ENCODE measurements around the gene CRYBB1. TPM values are rescaled to one million over a fixed set of nuclear protein-coding genes. Genes with fewer than 3 reads are reported as not detected.

The CRYBB1 gene
- not detected in 2 replicates for total RNA-seq (ENCODE audit: low replicate concordance)

DNA sequence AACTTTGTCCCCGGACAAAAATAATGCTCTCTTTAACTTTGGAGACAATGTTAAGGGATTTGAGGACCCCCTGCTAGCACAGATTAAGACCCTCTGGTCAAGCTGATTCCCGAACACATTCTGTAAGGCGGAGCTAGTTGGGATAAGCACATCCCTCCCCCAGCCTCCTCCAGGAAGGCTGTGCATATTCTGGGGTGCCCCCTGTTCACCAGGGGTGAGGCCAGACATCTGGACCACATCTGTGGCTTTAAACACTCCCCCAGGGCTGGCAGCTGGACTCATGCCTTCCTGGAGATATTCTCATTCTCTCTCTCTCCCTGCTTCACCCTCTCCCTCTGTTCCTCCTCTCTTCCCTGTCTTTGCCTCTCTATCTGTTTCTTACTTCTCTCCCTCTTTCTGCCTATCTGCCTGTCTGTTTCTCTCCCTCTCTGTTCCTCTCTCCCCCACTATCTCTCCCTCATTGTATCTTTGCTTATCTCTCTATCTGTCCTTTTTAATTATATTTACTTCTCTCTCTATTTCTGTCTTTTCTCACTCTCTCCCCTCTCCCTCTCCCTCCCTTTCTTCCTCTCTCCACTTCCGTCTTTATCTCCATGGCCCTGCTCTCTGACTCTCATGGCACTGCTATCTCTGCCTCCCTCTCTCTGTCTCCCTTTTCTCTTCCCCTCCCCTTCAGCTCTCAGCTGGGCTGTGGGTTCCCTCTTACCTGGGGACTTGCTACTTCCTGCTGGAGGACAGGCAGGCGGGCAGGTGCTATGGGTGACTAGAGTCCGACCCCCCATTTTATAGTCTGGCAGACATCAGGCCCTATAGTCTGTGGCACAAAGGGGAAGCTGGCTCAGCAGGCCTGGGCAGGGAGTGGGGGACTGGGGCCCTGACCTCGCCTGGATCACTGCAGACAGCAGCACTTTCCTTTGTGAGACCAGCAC lies at the start of gene CRYBB1:
TSS of gene CRYBB1 (minus strand) at position 757 of the 929 bp plus-strand sequence. CDS start 1,708 bp downstream, outside the sequence.
- no peak within 1 kb of the TSS for H3K4me3 ChIP-seq (ENCODE audit: low read depth, low read length)
- DNase-seq (ENCODE audit: low read depth) = peak; percentile 11
- TF ChIP-seq, protein P1, sequence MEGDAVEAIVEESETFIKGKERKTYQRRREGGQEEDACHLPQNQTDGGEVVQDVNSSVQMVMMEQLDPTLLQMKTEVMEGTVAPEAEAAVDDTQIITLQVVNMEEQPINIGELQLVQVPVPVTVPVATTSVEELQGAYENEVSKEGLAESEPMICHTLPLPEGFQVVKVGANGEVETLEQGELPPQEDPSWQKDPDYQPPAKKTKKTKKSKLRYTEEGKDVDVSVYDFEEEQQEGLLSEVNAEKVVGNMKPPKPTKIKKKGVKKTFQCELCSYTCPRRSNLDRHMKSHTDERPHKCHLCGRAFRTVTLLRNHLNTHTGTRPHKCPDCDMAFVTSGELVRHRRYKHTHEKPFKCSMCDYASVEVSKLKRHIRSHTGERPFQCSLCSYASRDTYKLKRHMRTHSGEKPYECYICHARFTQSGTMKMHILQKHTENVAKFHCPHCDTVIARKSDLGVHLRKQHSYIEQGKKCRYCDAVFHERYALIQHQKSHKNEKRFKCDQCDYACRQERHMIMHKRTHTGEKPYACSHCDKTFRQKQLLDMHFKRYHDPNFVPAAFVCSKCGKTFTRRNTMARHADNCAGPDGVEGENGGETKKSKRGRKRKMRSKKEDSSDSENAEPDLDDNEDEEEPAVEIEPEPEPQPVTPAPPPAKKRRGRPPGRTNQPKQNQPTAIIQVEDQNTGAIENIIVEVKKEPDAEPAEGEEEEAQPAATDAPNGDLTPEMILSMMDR (IDR thresholded peaks at IDR 0.05; ENCODE audit: insufficient read depth, low read length) = no peak

GRCh38 chr22:26667140-26667539 lies 49.3 kb upstream of the CRYBB1 start:
- no peak for DNase-seq (ENCODE audit: low read depth)
- no peak overlapping the region for H3K4me3 ChIP-seq (ENCODE audit: low read depth, low read length)
- TF ChIP-seq, protein P1 (IDR thresholded peaks at IDR 0.05; ENCODE audit: insufficient read depth, low read length) = no peak

DNA sequence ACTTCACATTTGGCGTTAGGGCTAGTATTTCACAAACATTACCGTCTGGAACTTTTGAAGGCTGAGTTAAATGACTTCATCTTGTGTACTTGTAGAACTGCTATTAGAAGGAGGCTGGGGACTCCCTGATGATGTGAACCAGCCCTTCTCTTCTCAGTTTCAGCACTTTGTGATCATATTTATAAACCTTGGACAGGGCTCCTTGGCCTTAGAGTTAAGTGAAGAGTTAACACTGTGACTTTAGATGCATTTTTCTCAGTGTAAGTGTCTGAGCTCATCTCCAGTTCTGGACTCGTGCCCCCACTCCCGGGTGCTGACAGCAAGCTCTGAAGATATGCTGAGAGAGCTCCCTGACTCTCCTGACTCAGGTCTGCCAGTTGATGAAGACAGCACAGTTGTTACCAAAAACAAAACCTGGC lies 48.0 kb upstream of the CRYBB1 start:
- TF ChIP-seq, protein P1 (IDR thresholded peaks at IDR 0.05; ENCODE audit: insufficient read depth, low read length) = no peak
- peak; percentile 52 for DNase-seq (ENCODE audit: low read depth)
- H3K4me3 ChIP-seq (ENCODE audit: low read depth, low read length) = no peak overlapping the region

- DNase-seq (ENCODE audit: low read depth) = no peak
- H3K4me3 ChIP-seq (ENCODE audit: low read depth, low read length) = no peak overlapping the region
- TF ChIP-seq, protein P1 (IDR thresholded peaks at IDR 0.05; ENCODE audit: insufficient read depth, low read length) = no peak
These were observed 45.6 kb upstream of the CRYBB1 start for GRCh38 chr22:26663374-26663923.

DNA sequence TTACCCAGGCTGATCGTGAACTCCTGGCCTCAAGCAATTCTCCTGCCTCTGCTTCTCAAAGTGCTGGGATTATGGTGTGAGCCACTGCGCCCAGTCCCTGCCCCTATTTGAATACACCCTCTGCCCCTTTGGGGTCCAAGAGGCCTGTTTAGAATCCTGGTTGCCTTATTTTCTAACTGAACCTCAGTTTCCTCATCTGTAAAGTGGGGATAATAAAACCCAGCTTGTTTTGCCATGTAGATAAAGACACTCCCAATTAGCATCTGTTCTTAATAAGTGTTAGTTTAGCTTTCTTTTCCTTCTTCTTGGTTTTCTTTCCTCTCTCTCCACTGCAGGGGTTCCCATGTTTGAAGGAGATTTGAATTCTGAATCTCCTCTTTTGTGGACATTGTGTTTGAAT lies 44.3 kb upstream of the CRYBB1 start:
- DNase-seq (ENCODE audit: low read depth) = no peak
- TF ChIP-seq, protein P1 (IDR thresholded peaks at IDR 0.05; ENCODE audit: insufficient read depth, low read length) = no peak
- no peak overlapping the region for H3K4me3 ChIP-seq (ENCODE audit: low read depth, low read length)

DNA sequence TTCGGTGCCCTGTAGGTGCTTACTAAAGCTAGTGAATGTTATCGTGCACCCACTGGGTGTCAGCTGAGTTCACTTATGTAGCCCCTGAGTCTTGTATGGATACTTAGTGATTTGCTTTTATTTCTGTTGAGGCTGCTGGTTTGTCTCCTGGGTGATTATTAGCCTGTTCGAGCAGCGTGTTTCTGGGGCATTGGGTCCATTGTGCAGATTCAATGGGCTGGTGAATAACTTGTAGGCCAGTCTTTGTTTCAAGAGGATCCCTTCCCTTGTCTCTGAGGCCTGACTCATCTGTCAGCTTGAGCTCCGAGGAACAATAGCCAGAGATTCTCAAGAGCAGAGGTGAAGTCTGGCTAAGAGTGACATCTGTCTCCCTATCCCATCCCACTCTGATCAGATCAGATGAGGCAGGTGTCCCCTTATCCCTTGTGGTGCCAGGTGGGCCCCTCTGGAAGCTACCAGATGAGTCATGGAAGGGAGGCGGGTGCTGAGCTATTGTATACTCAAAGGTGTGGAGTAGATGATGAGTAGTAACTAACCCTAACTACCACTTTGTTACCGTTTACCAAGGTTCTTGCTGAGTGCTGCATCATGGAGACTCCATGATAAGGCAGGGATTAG lies 43.2 kb upstream of the CRYBB1 start:
- TF ChIP-seq, protein P1 (IDR thresholded peaks at IDR 0.05; ENCODE audit: insufficient read depth, low read length) = no peak
- no peak for DNase-seq (ENCODE audit: low read depth)
- no peak overlapping the region for H3K4me3 ChIP-seq (ENCODE audit: low read depth, low read length)

Data from fibroblast of the aortic adventitia (primary cell).